Erythroblast (primary cell): ENCODE measurements around the gene NADSYN1.

Experiments used
- GATA1 ChIP-seq: IDR thresholded peaks from 2 replicates; pipeline ENCODE4 v1.6.1; 2011; ENCODE audit warnings: low read depth, mild to moderate bottlenecking, control low read depth, low read length, moderate library complexity
- POLR2A ChIP-seq: IDR thresholded peaks from 2 replicates; pipeline ENCODE4 v1.6.1; 2011; ENCODE audit warnings: mild to moderate bottlenecking, low read length

GRCh38 chr11:71525938-71526495, 73.0 kb downstream of the NADSYN1 start:
- TF ChIP-seq POLR2A (no peak), GATA1 (no peak)
